Fibroblast of lung (primary cell): ENCODE data around the gene NAT14. TPM values are rescaled to one million over a fixed set of nuclear protein-coding genes. Genes with fewer than 3 reads are reported as not detected.

Experiments used
- DNase-seq, 2 donors: peaks; one replicate each; pipeline versions ENCODE4 v3.0.0 to v3.0.0-alpha.2; 2010; ENCODE audit warnings: low read depth in 2 of 2
- H2AFZ ChIP-seq: 2 replicates; pipeline ENCODE4 v1.5.1; 2012; ENCODE audit warnings: low read length, control low read depth, inconsistent platforms
- H3K27ac ChIP-seq: 2 replicates; pipeline ENCODE4 v1.5.1; 2011; ENCODE audit warnings: low read length, control low read depth; ENCODE audit not compliant: insufficient read depth
- H3K27me3 ChIP-seq: 2 replicates; pipeline ENCODE4 v1.5.1; 2011; ENCODE audit warnings: mild to moderate bottlenecking, low read length; ENCODE audit not compliant: control insufficient read depth, insufficient read depth
- H3K36me3 ChIP-seq: 2 replicates; pipeline ENCODE4 v1.5.1; 2011; ENCODE audit warnings: low read length; ENCODE audit not compliant: control insufficient read depth, insufficient read depth
- H3K4me1 ChIP-seq: 2 replicates; pipeline ENCODE4 v1.5.1; 2011; ENCODE audit warnings: low read length; ENCODE audit not compliant: control insufficient read depth, insufficient read depth; ENCODE audit errors: extremely low read depth
- H3K4me2 ChIP-seq: 2 replicates; pipeline ENCODE4 v1.5.1; 2011; ENCODE audit warnings: low read length, control low read depth; ENCODE audit not compliant: insufficient read depth; ENCODE audit errors: extremely low read depth
- H3K4me3 ChIP-seq, 4 experiments: fragments of 200-600 bp in 1 of 4; sonication (generic) in 1 of 4; replicated peaks in 1 of 4; 2 replicates each; pipeline ENCODE4 v1.5.1; 2011 to 2016; ENCODE audit warnings: low read length in 4 of 4, low read depth in 3 of 4, mild to moderate bottlenecking in 3 of 4, control low read depth in 2 of 4, inconsistent platforms in 1 of 4, mixed read lengths in 1 of 4; ENCODE audit not compliant: insufficient read depth in 1 of 4; ENCODE audit errors: control extremely low read depth in 1 of 4
- H3K79me2 ChIP-seq: 2 replicates; pipeline ENCODE4 v1.5.1; 2012; ENCODE audit warnings: mild to moderate bottlenecking, low read length, inconsistent platforms; ENCODE audit not compliant: control insufficient read depth, insufficient read depth
- H3K9ac ChIP-seq: 2 replicates; pipeline ENCODE4 v1.5.1; 2011; ENCODE audit warnings: mild to moderate bottlenecking, low read length, control low read depth; ENCODE audit not compliant: insufficient read depth
- H3K9me3 ChIP-seq: 2 replicates; pipeline ENCODE4 v1.5.1; 2012; ENCODE audit warnings: low read depth, low read length; ENCODE audit not compliant: control insufficient read depth, insufficient read depth
- H4K20me1 ChIP-seq: 2 replicates; pipeline ENCODE4 v1.5.1; 2011; ENCODE audit warnings: low read length; ENCODE audit not compliant: control insufficient read depth, insufficient read depth; ENCODE audit errors: extremely low read depth
- CTCF ChIP-seq, 2 donors: IDR thresholded peaks in 1 of 2; conservative IDR thresholded peaks in 1 of 2; 1 replicate in 1 of 2; 2 replicates in 1 of 2; pipeline ENCODE4 v1.5.1; 2011 to 2012; ENCODE audit warnings: low read length in 2 of 2, control low read depth in 1 of 2, inconsistent platforms in 1 of 2, low read depth in 1 of 2, mild to moderate bottlenecking in 1 of 2
- EZH2 ChIP-seq: IDR thresholded peaks from 2 replicates; pipeline ENCODE4 v1.5.1; 2012; ENCODE audit warnings: low read length, control low read depth, mild to moderate bottlenecking; ENCODE audit errors: missing control alignments
- polyA plus RNA-seq, 2 donors: library from polyadenylated mRNA; depleted of rRNA in 1 of 2; stranded (reverse) in 1 of 2; unstranded in 1 of 2; fragments of >200 nt; gene quantifications; 2 replicates each; pipeline ENCODE4 v1.2.1, GENCODE V29; 2011 to 2012; ENCODE audit warnings: missing spikeins in 1 of 2
- total RNA-seq: library from RNA; depleted of rRNA; stranded (reverse); fragments of >200 nt; gene quantifications from 2 replicates; pipeline ENCODE4 v1.2.1, GENCODE V29; 2014

NAT14 gene
- total and polyA plus RNA-seq, 2 donors (not counting 1 experiment from before 2014, with no cell fraction given), result 18.2 to 18.3 TPM

- H3K27me3 ChIP-seq, result no peaks in the 10 kb centered on the region
- TF ChIP-seq EZH2 (no peak), CTCF (conservative IDR thresholded peaks at IDR 0.05 in 1 of 2, IDR thresholded peaks at IDR 0.05 in 1 of 2; ENCODE audit: low read depth in 1 of 2, low read length in 2 of 2) (no peak)
- H3K79me2 ChIP-seq, result no peaks in the 10 kb centered on the region
- H4K20me1 ChIP-seq, result no peaks in the 10 kb centered on the region
- H3K9me3 ChIP-seq, result no peaks in the 10 kb centered on the region
- H3K36me3 ChIP-seq, result peaks cover 2% of the 10 kb centered on the region
- no peak overlapping the region for H3K9ac ChIP-seq
- no peak overlapping the region for H3K4me3 ChIP-seq
- H3K4me1 ChIP-seq, result peaks cover 7% of the 10 kb centered on the region
- peak overlapping the region; percentile 67 for H3K27ac ChIP-seq
- peak; percentile 70 to 89 for DNase-seq
- H3K4me2 ChIP-seq, result no peak overlapping the region
- no peak overlapping the region for H2AFZ ChIP-seq
Measured at GRCh38 chr19:55519451-55520311, 34.7 kb downstream of the NAT14 start.

GRCh38 chr19:55520691-55521292, 35.8 kb downstream of the NAT14 start:
- Histone ChIP-seq H3K9ac (no peak overlapping the region), H3K36me3 (peaks cover 2% of the 10 kb centered on the region), H3K4me3 (no peak overlapping the region), H3K27me3 (no peaks in the 10 kb centered on the region), H3K79me2 (no peaks in the 10 kb centered on the region), H3K4me1 (peaks cover 9% of the 10 kb centered on the region), H3K4me2 (no peak overlapping the region), H3K27ac (no peak overlapping the region), H4K20me1 (no peaks in the 10 kb centered on the region), H2AFZ (no peak overlapping the region), H3K9me3 (no peaks in the 10 kb centered on the region)
- no peak for TF ChIP-seq EZH2
- no peak for TF ChIP-seq CTCF (conservative IDR thresholded peaks at IDR 0.05 in 1 of 2, IDR thresholded peaks at IDR 0.05 in 1 of 2; ENCODE audit: low read depth in 1 of 2, low read length in 2 of 2)
- no peak for DNase-seq

GRCh38 chr19:55525289-55526101, 40.5 kb downstream of the NAT14 start:
- Histone ChIP-seq H3K79me2 (no peaks in the 10 kb centered on the region), H3K36me3 (no peaks in the 10 kb centered on the region), H3K27me3 (no peaks in the 10 kb centered on the region), H3K9ac (no peak overlapping the region), H3K4me1 (peaks cover 10% of the 10 kb centered on the region), H3K9me3 (no peaks in the 10 kb centered on the region), H3K4me2 (no peak overlapping the region), H4K20me1 (no peaks in the 10 kb centered on the region), H3K4me3 (no peak overlapping the region), H2AFZ (no peak overlapping the region), H3K27ac (no peak overlapping the region)
- no peak for DNase-seq
- TF ChIP-seq EZH2, result no peak
- no peak for TF ChIP-seq CTCF (conservative IDR thresholded peaks at IDR 0.05 in 1 of 2, IDR thresholded peaks at IDR 0.05 in 1 of 2; ENCODE audit: low read depth in 1 of 2, low read length in 2 of 2)
